Measurements from ENCODE around the gene ZIC5. TPM values are rescaled to one million over a fixed set of nuclear protein-coding genes. Genes with fewer than 3 reads are reported as not detected.

ZIC5 gene
- total and polyA plus RNA-seq, 2 of the 13 experiments (the other 11 are each of a cell fraction or from before 2014, with no cell fraction given), result 0.02 to 0.07 TPM

GRCh38 chr13:99975626-99976025 is 4.1 kb upstream of the ZIC5 start:
- no peak overlapping the region for H3K9ac ChIP-seq (ENCODE audit: insufficient read depth, low read depth, low read length)
- peaks cover 15 to 76% of the 10 kb centered on the region in 2 experiments for H3K27me3 ChIP-seq (ENCODE audit: control insufficient read depth in 1 of 2, insufficient read depth in 2 of 2, low read length in 2 of 2)
- H3K4me2 ChIP-seq (ENCODE audit: low read depth, low read length), result no peak overlapping the region
- in situ Hi-C loops (cut with HindIII; ENCODE audit: extremely low pct_ligation_motif_present, low pct_unique_long_range_greater_than_20kb) (no loop called here), intact Hi-C loops (cut with micrococcal nuclease; ENCODE audit: unreplicated experiment) (loop anchor here (10.0 kb wide), 1 partner anchor 259 kb away; no protein-coding TSS in a partner anchor)
- H3K36me3 ChIP-seq (replicated peaks in 1 of 2; ENCODE audit: control insufficient read depth in 1 of 2, insufficient read depth in 2 of 2, low read length in 2 of 2), result no peaks in the 10 kb centered on the region
- TF ChIP-seq ATF7 (IDR thresholded peaks at IDR 0.05) (no peak), ATF7 (CRISPR knock-in tag; IDR thresholded peaks at IDR 0.05) (no peak), ZNF781 (CRISPR knock-in tag; IDR thresholded peaks at IDR 0.05; ENCODE audit: borderline replicate concordance, not compliant biosample characterization) (no peak), KDM6A (CRISPR knock-in tag; IDR thresholded peaks at IDR 0.05; ENCODE audit: low read depth) (no peak), RBM39 (IDR thresholded peaks at IDR 0.05; ENCODE audit: low read depth, low read length, poor library complexity, severe bottlenecking) (no peak), ZBTB33 (CRISPR knock-in tag; IDR thresholded peaks at IDR 0.05) (peak; percentile 67), ZNF672 (CRISPR knock-in tag; IDR thresholded peaks at IDR 0.05) (no peak)
- 76% methylated on average over 15 of the region's 19 CpGs for WGBS (ENCODE audit: low lambda C conversion rate)
- DNase-seq (ENCODE audit: low spot score), result no peak
- BruUV-seq (replicated peaks), result no TSS peak
- no peaks in the 10 kb centered on the region for H3K9me3 ChIP-seq (ENCODE audit: low read length)
- peaks cover 28% of the 10 kb centered on the region for H3K4me1 ChIP-seq (ENCODE audit: insufficient read depth, low read length)
- ChIA-PET POLR2A (no interaction called here), CTCF (ENCODE audit: low intra/inter-chr PET ratio, low total read pairs) (no interaction called here)
- H3K4me3 ChIP-seq (replicated peaks in 1 of 3; ENCODE audit: insufficient read depth in 1 of 3, low read depth in 2 of 3, low read length in 3 of 3), result no peak overlapping the region
- H2AFZ ChIP-seq (ENCODE audit: low read length), result no peak overlapping the region
- H3K79me2 ChIP-seq (ENCODE audit: insufficient read depth, low read length), result no peaks in the 10 kb centered on the region
- no peak for FAIRE-seq
- H3K27ac ChIP-seq (ENCODE audit: extremely low read length, insufficient read depth, low read length), result no peak overlapping the region
- ATAC-seq, result no peak
- no peaks in the 10 kb centered on the region for H4K20me1 ChIP-seq (ENCODE audit: insufficient read depth, low read length)
